ENCODE results near the gene TTC39C. TPM values are rescaled to one million over a fixed set of nuclear protein-coding genes. Genes with fewer than 3 reads are reported as not detected.

The TTC39C gene
- total and polyA plus RNA-seq, 2 donors (not counting 3 experiments of a cell fraction or from before 2014, with no cell fraction given) = 0.61 to 6.2 TPM

DNA sequence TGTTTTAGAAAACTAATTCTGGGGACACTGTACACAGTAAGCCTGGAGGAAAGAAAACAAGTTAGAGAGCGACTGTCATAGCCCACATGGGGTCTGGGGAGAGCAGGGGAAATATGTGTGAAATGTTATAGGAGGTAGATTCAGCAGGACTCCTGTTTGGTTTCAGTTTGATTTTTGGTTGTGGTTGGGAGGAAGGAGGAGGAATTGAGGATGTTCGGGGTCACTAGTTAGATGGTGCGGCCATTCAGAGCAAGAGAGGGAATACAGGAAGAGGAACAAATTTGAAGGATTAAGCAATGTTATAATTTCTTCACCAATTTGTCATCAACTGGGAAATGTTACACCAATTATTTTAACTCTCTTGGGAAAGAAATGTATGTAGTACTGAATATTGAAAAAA lies 25.1 kb downstream of the TTC39C start:
- DNase-seq (ENCODE audit: low read depth, low spot score) (no peak), FAIRE-seq (no peak)
- Histone ChIP-seq H3K9me3 (replicated peaks; ENCODE audit: control insufficient read depth, insufficient read depth, low read length) (no peaks in the 10 kb centered on the region), H2AFZ (ENCODE audit: low read depth, low read length) (no peak overlapping the region), H3K27ac (ENCODE audit: insufficient read depth, low read depth, low read length) (no peak overlapping the region), H3K9me1 (replicated peaks; ENCODE audit: control insufficient read depth, extremely low read depth, insufficient read depth, low read length) (no peaks in the 10 kb centered on the region), H3K4me3 (replicated peaks in 1 of 3; ENCODE audit: insufficient read depth in 1 of 3, low read depth in 1 of 3, low read length in 3 of 3) (no peak overlapping the region), H3K4me2 (ENCODE audit: insufficient read depth, low read length) (no peak overlapping the region), H3K27me3 (ENCODE audit: control insufficient read depth in 2 of 2, insufficient read depth in 2 of 2, low read length in 2 of 2) (no peaks in the 10 kb centered on the region), H3K9ac (replicated peaks; ENCODE audit: extremely low read depth, insufficient read depth, low read length) (no peak overlapping the region), H3K4me1 (ENCODE audit: control insufficient read depth, extremely low read depth, insufficient read depth, low read length) (no peaks in the 10 kb centered on the region), H3K79me2 (ENCODE audit: control insufficient read depth, insufficient read depth, low read length) (no peaks in the 10 kb centered on the region), H4K20me1 (replicated peaks; ENCODE audit: control insufficient read depth, extremely low read depth, insufficient read depth, low read length) (no peaks in the 10 kb centered on the region), H3K36me3 (ENCODE audit: control insufficient read depth in 2 of 2, extremely low read depth in 1 of 2, insufficient read depth in 2 of 2, low read length in 2 of 2) (no peaks in the 10 kb centered on the region)
- dilution Hi-C loops (cut with MboI; ENCODE audit: extremely low pct_ligation_motif_present, low sequenced_read_pairs) = no loop called here
- intact Hi-C loops (cut with micrococcal nuclease) = no loop called here
- ChIA-PET CTCF (interaction anchor here (1.5 kb wide), 1 partner anchor 9 kb away, joined by 3 read pairs; no protein-coding TSS in a partner anchor), POLR2A (no interaction called here)
- no TSS peak for BruUV-seq (replicated peaks)
- TF ChIP-seq MYC (IDR thresholded peaks at IDR 0.05; ENCODE audit: low read depth, low read length) (no peak), GATA2 (IDR thresholded peaks at IDR 0.05; ENCODE audit: insufficient read depth, insufficient read length, low read depth, low read length) (no peak), JUN (IDR thresholded peaks at IDR 0.05; ENCODE audit: borderline replicate concordance, insufficient read depth, insufficient read length, low read depth) (no peak), FOS (IDR thresholded peaks at IDR 0.05; ENCODE audit: borderline replicate concordance, insufficient read depth, low read length) (no peak), POLR2AphosphoS5 (IDR thresholded peaks at IDR 0.05; ENCODE audit: insufficient read depth, low read depth, low read length) (no peak), POLR2A (IDR thresholded peaks at IDR 0.05; ENCODE audit: low read depth, low read length) (no peak), EZH2 (IDR thresholded peaks at IDR 0.05; ENCODE audit: borderline replicate concordance, low read depth, low read length, severe bottlenecking) (no peak)
- TF ChIP-seq, protein P1, sequence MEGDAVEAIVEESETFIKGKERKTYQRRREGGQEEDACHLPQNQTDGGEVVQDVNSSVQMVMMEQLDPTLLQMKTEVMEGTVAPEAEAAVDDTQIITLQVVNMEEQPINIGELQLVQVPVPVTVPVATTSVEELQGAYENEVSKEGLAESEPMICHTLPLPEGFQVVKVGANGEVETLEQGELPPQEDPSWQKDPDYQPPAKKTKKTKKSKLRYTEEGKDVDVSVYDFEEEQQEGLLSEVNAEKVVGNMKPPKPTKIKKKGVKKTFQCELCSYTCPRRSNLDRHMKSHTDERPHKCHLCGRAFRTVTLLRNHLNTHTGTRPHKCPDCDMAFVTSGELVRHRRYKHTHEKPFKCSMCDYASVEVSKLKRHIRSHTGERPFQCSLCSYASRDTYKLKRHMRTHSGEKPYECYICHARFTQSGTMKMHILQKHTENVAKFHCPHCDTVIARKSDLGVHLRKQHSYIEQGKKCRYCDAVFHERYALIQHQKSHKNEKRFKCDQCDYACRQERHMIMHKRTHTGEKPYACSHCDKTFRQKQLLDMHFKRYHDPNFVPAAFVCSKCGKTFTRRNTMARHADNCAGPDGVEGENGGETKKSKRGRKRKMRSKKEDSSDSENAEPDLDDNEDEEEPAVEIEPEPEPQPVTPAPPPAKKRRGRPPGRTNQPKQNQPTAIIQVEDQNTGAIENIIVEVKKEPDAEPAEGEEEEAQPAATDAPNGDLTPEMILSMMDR (IDR thresholded peaks at IDR 0.05; ENCODE audit: extremely low read depth in 1 of 2, insufficient read depth in 1 of 2, low read depth in 1 of 2, low read length in 2 of 2) = no peak
- TF ChIP-seq, protein P2, sequence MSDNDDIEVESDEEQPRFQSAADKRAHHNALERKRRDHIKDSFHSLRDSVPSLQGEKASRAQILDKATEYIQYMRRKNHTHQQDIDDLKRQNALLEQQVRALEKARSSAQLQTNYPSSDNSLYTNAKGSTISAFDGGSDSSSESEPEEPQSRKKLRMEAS (IDR thresholded peaks at IDR 0.05; ENCODE audit: insufficient read depth, insufficient read length) = no peak
